HEK293 (cell line): ENCODE results near the gene CWH43.

Source experiments
- CTCF ChIA-PET: fragments of 350-600 bp; formaldehyde crosslinking; extraction: SDS; loops from one replicate; lab custom pipeline; 2021; ENCODE audit warnings: antibody characterized with exemption; lab: Yijun Ruan, JAX
- POLR2A ChIA-PET: fragments of 300-600 bp; formaldehyde crosslinking; extraction: SDS; loops from one replicate; lab custom pipeline; 2020; ENCODE audit warnings: antibody characterized with exemption, inconsistent platforms; lab: Yijun Ruan, JAX
- H3K27ac ChIP-seq: fragments of 200-500 bp; sonication (Bioruptor generic); 2 replicates; pipeline ENCODE4 v1.5.1; 2014; ENCODE audit warnings: low read depth, low read length, control low read depth, inconsistent platforms; ENCODE audit errors: extremely low read depth
- H3K36me3 ChIP-seq, 2 experiments: fragments of 200-500 bp in 1 of 2; sonication (Bioruptor generic) in 1 of 2; 1 replicate in 1 of 2; 2 replicates in 1 of 2; pipeline ENCODE4 v1.5.1; 2014 to 2017; ENCODE audit warnings: inconsistent platforms in 2 of 2, low read length in 2 of 2; ENCODE audit not compliant: control insufficient read depth in 2 of 2, insufficient read depth in 1 of 2
- H3K4me1 ChIP-seq: fragments of 200-500 bp; sonication (Bioruptor generic); 2 replicates; pipeline ENCODE4 v1.5.1; 2014; ENCODE audit warnings: mild to moderate bottlenecking, low read length, inconsistent platforms; ENCODE audit not compliant: control insufficient read depth, insufficient read depth
- H3K4me3 ChIP-seq: 2 replicates; pipeline ENCODE4 v1.5.1; 2011; ENCODE audit warnings: low read depth, mild to moderate bottlenecking, control low read depth, low read length, moderate library complexity
- H3K9me3 ChIP-seq: fragments of 200-500 bp; sonication (Bioruptor generic); 2 replicates; pipeline ENCODE4 v1.5.1; 2014; ENCODE audit warnings: low read depth, low read length, inconsistent platforms; ENCODE audit not compliant: control insufficient read depth, insufficient read depth
- BCL6B ChIP-seq: fragments of 450-650 bp; formaldehyde crosslinking; IDR thresholded peaks from 2 replicates; pipeline ENCODE4 v1.5.1; 2017; ENCODE audit warnings: missing biosample characterization, missing genetic modification characterization
- CTCF ChIP-seq: fragments of 450-650 bp; formaldehyde crosslinking; IDR thresholded peaks from 2 replicates; pipeline ENCODE4 v1.5.1; 2016; ENCODE audit warnings: missing biosample characterization, missing genetic modification characterization
- HOXA7 ChIP-seq: sonication (generic); formaldehyde crosslinking; IDR thresholded peaks from 2 replicates; pipeline ENCODE4 v1.8.1; 2022; ENCODE audit warnings: missing genetic modification reagents, borderline replicate concordance
- HOXC10 ChIP-seq: sonication (generic); formaldehyde crosslinking; IDR thresholded peaks from 2 replicates; pipeline ENCODE4 v1.8.1; 2023; ENCODE audit warnings: mild to moderate bottlenecking, missing genetic modification reagents
- IKZF3 ChIP-seq: fragments of 450-650 bp; IDR thresholded peaks from 2 replicates; pipeline ENCODE4 v1.5.0; 2018; ENCODE audit warnings: missing biosample characterization, mild to moderate bottlenecking, missing genetic modification characterization, moderate library complexity
- MZF1 ChIP-seq: fragments of 450-650 bp; formaldehyde crosslinking; IDR thresholded peaks from 2 replicates; pipeline ENCODE4 v1.5.1; 2017; ENCODE audit warnings: missing biosample characterization, missing genetic modification characterization, borderline replicate concordance
- SP3 ChIP-seq: fragments of 450-650 bp; formaldehyde crosslinking; IDR thresholded peaks from 2 replicates; pipeline ENCODE4 v1.5.1; 2016; ENCODE audit warnings: missing biosample characterization, missing genetic modification characterization
- ZNF112 ChIP-seq: fragments of 450-650 bp; formaldehyde crosslinking; IDR thresholded peaks from 2 replicates; pipeline ENCODE4 v1.5.0; 2017; ENCODE audit warnings: missing biosample characterization, missing genetic modification characterization
- ZNF114 ChIP-seq: fragments of 450-650 bp; formaldehyde crosslinking; IDR thresholded peaks from 2 replicates; pipeline ENCODE4 v1.5.0; 2017; ENCODE audit warnings: missing biosample characterization, missing genetic modification characterization
- ZNF155 ChIP-seq: fragments of 450-650 bp; formaldehyde crosslinking; IDR thresholded peaks from 2 replicates; pipeline ENCODE4 v1.5.1; 2016; ENCODE audit warnings: missing biosample characterization, missing genetic modification characterization
- ZNF2 ChIP-seq: fragments of 450-650 bp; formaldehyde crosslinking; IDR thresholded peaks from 2 replicates; pipeline ENCODE4 v1.5.1; 2016; ENCODE audit warnings: missing biosample characterization, missing genetic modification characterization
- ZNF214 ChIP-seq: fragments of 450-650 bp; formaldehyde crosslinking; IDR thresholded peaks from 2 replicates; pipeline ENCODE4 v1.5.1; 2017; ENCODE audit warnings: missing biosample characterization, mild to moderate bottlenecking, missing genetic modification characterization, borderline replicate concordance
- ZNF221 ChIP-seq: fragments of 450-650 bp; formaldehyde crosslinking; IDR thresholded peaks from 2 replicates; pipeline ENCODE4 v1.5.1; 2017; ENCODE audit warnings: missing biosample characterization, missing genetic modification characterization, borderline replicate concordance
- ZNF248 ChIP-seq: fragments of 450-650 bp; formaldehyde crosslinking; IDR thresholded peaks from 2 replicates; pipeline ENCODE4 v1.5.1; 2017; ENCODE audit warnings: missing biosample characterization, missing genetic modification characterization
- ZNF37A ChIP-seq: fragments of 450-650 bp; IDR thresholded peaks from 2 replicates; pipeline ENCODE4 v1.5.1; 2018; ENCODE audit warnings: missing biosample characterization, missing genetic modification characterization
- ZNF398 ChIP-seq: fragments of 450-650 bp; formaldehyde crosslinking; IDR thresholded peaks from 2 replicates; pipeline ENCODE4 v1.5.1; 2017; ENCODE audit warnings: missing biosample characterization, missing genetic modification characterization
- ZNF426 ChIP-seq: fragments of 450-650 bp; formaldehyde crosslinking; IDR thresholded peaks from 2 replicates; pipeline ENCODE4 v1.5.1; 2017; ENCODE audit warnings: missing biosample characterization, missing genetic modification characterization, mild to moderate bottlenecking, inconsistent platforms, moderate library complexity
- ZNF433 ChIP-seq: fragments of 450-650 bp; formaldehyde crosslinking; IDR thresholded peaks from 2 replicates; pipeline ENCODE4 v1.5.1; 2016; ENCODE audit warnings: missing biosample characterization, missing genetic modification characterization, low read depth
- ZNF473 ChIP-seq: fragments of 450-650 bp; formaldehyde crosslinking; IDR thresholded peaks from 2 replicates; pipeline ENCODE4 v1.5.1; 2017; ENCODE audit warnings: missing biosample characterization, missing genetic modification characterization
- ZNF501 ChIP-seq: fragments of 450-650 bp; formaldehyde crosslinking; IDR thresholded peaks from 2 replicates; pipeline ENCODE4 v1.5.1; 2016; ENCODE audit warnings: missing biosample characterization, missing genetic modification characterization
- ZNF518A ChIP-seq: fragments of 450-650 bp; formaldehyde crosslinking; conservative IDR thresholded peaks from 2 replicates; pipeline ENCODE4 v1.5.1; 2016; ENCODE audit warnings: low read depth, missing biosample characterization, missing genetic modification characterization
- ZNF530 ChIP-seq: fragments of 450-650 bp; formaldehyde crosslinking; IDR thresholded peaks from 2 replicates; pipeline ENCODE4 v1.5.1; 2016; ENCODE audit warnings: low read depth, missing biosample characterization, missing genetic modification characterization
- ZNF561 ChIP-seq: fragments of 450-650 bp; IDR thresholded peaks from 2 replicates; pipeline ENCODE4 v1.5.1; 2018; ENCODE audit warnings: missing biosample characterization, missing genetic modification characterization, borderline replicate concordance
- ZNF776 ChIP-seq: fragments of 450-650 bp; formaldehyde crosslinking; IDR thresholded peaks from 2 replicates; pipeline ENCODE4 v1.5.0; 2017; ENCODE audit warnings: missing biosample characterization, missing genetic modification characterization, borderline replicate concordance
- ZNF843 ChIP-seq: fragments of 450-650 bp; formaldehyde crosslinking; IDR thresholded peaks from 2 replicates; pipeline ENCODE4 v1.5.1; 2016; ENCODE audit warnings: missing biosample characterization, missing genetic modification characterization

CWH43 gene

GRCh38 chr4:48989461-48990203 is 3.6 kb downstream of the CWH43 start:
- Histone ChIP-seq H3K4me3 (no peak overlapping the region), H3K36me3 (no peaks in the 10 kb centered on the region), H3K4me1 (no peaks in the 10 kb centered on the region), H3K9me3 (no peaks in the 10 kb centered on the region), H3K27ac (no peak overlapping the region)
- TF ChIP-seq CTCF (no peak), ZNF214 (tag by site-specific recombination) (no peak), ZNF221 (tag by site-specific recombination) (no peak), ZNF112 (no peak), MZF1 (tag by site-specific recombination) (no peak), ZNF433 (tag by site-specific recombination) (no peak), ZNF530 (tag by site-specific recombination) (no peak), HOXA7 (no peak), SP3 (tag by site-specific recombination) (no peak)
- POLR2A ChIA-PET = no interaction called here
- CTCF ChIA-PET = no interaction called here

GRCh38 chr4:48991357-48991756 is 5.3 kb downstream of the CWH43 start:
- Histone ChIP-seq H3K27ac (no peak overlapping the region), H3K9me3 (no peaks in the 10 kb centered on the region), H3K36me3 (no peaks in the 10 kb centered on the region), H3K4me3 (no peak overlapping the region)
- ChIA-PET POLR2A (no interaction called here), CTCF (no interaction called here)
- no peak for TF ChIP-seq ZNF398
- no peak for TF ChIP-seq ZNF473
- TF ChIP-seq ZNF426 (tag by site-specific recombination) = no peak
- no peak for TF ChIP-seq ZNF112
- TF ChIP-seq ZNF776 (tag by site-specific recombination) = no peak
- no peak for TF ChIP-seq IKZF3 (tag by site-specific recombination)
- no peak for TF ChIP-seq ZNF530 (tag by site-specific recombination)
- TF ChIP-seq ZNF114 (tag by site-specific recombination) = no peak
- TF ChIP-seq ZNF561 = no peak
- TF ChIP-seq BCL6B (tag by site-specific recombination) = no peak
- TF ChIP-seq ZNF37A (tag by site-specific recombination) = no peak
- TF ChIP-seq ZNF518A (tag by site-specific recombination) = no peak
- TF ChIP-seq ZNF501 (tag by site-specific recombination) = no peak
- TF ChIP-seq HOXC10 = no peak
- TF ChIP-seq ZNF248 = no peak
- TF ChIP-seq ZNF155 (tag by site-specific recombination) = no peak
- no peak for TF ChIP-seq ZNF2 (tag by site-specific recombination)
- no peak for TF ChIP-seq ZNF843
- TF ChIP-seq, all 188 proteins: peak for 0
- H3K4me1 ChIP-seq = no peaks in the 10 kb centered on the region
